H9 (cell line): ENCODE results near the gene CPB2. TPM values are rescaled to one million over a fixed set of nuclear protein-coding genes. Genes with fewer than 3 reads are reported as not detected.

ENCODE experiments used
- DNase-seq: peaks from one replicate; pipeline ENCODE4 v3.0.0-alpha.2; 2017
- H2AFZ ChIP-seq: one replicate; pipeline ENCODE4 v1.6.1; 2013; ENCODE audit warnings: mild to moderate bottlenecking, low read length, control low read depth, moderate library complexity
- H2AK5ac ChIP-seq: 2 replicates; pipeline ENCODE4 v1.6.1; 2013; ENCODE audit warnings: low read length, control low read depth, mixed read lengths; ENCODE audit not compliant: insufficient read length
- H2BK120ac ChIP-seq: one replicate; pipeline ENCODE4 v1.6.1; 2013; ENCODE audit warnings: low read depth, mild to moderate bottlenecking, low read length, control low read depth, inconsistent platforms; ENCODE audit not compliant: poor library complexity, severe bottlenecking
- H2BK12ac ChIP-seq: 2 replicates; pipeline ENCODE4 v1.6.1; 2013; ENCODE audit warnings: low read length, control low read depth, mixed read lengths, low read depth; ENCODE audit not compliant: insufficient read length
- H2BK15ac ChIP-seq: 2 replicates; pipeline ENCODE4 v1.6.1; 2013; ENCODE audit warnings: low read depth, low read length, control low read depth
- H2BK20ac ChIP-seq: one replicate; pipeline ENCODE4 v1.6.1; 2013; ENCODE audit warnings: low read depth, mild to moderate bottlenecking, low read length, control low read depth, inconsistent platforms; ENCODE audit not compliant: poor library complexity, severe bottlenecking
- H2BK5ac ChIP-seq: 2 replicates; pipeline ENCODE4 v1.6.1; 2013; ENCODE audit warnings: low read length, control low read depth, mixed read lengths; ENCODE audit not compliant: insufficient read length
- H3K14ac ChIP-seq: 2 replicates; pipeline ENCODE4 v1.6.1; 2013; ENCODE audit warnings: low read length, control low read depth; ENCODE audit not compliant: insufficient read depth
- H3K18ac ChIP-seq: 2 replicates; pipeline ENCODE4 v1.6.1; 2013; ENCODE audit warnings: low read depth, mild to moderate bottlenecking, mixed read lengths, low read length, control low read depth; ENCODE audit not compliant: insufficient read length
- H3K23ac ChIP-seq: 2 replicates; pipeline ENCODE4 v1.6.1; 2013; ENCODE audit warnings: low read length, control low read depth, mixed read lengths, low read depth; ENCODE audit not compliant: insufficient read length
- H3K23me2 ChIP-seq: 2 replicates; pipeline ENCODE4 v1.6.1; 2013; ENCODE audit warnings: low read depth, mild to moderate bottlenecking, mixed read lengths, low read length, control low read depth; ENCODE audit not compliant: insufficient read length, poor library complexity, severe bottlenecking
- H3K27ac ChIP-seq: 2 replicates; pipeline ENCODE4 v1.5.1; 2013; ENCODE audit warnings: low read length, control low read depth, mixed read lengths, low read depth; ENCODE audit not compliant: insufficient read length
- H3K27me3 ChIP-seq: 2 replicates; pipeline ENCODE4 v1.6.1; 2013; ENCODE audit warnings: low read length, control low read depth, inconsistent platforms; ENCODE audit not compliant: insufficient read depth
- H3K4ac ChIP-seq: 2 replicates; pipeline ENCODE4 v1.6.1; 2013; ENCODE audit warnings: low read depth, mild to moderate bottlenecking, control low read depth, inconsistent platforms, low read length, moderate library complexity
- H3K4me1 ChIP-seq: 2 replicates; pipeline ENCODE4 v1.6.1; 2013; ENCODE audit warnings: low read length, control low read depth, inconsistent platforms; ENCODE audit not compliant: insufficient read depth
- H3K4me2 ChIP-seq: 2 replicates; pipeline ENCODE4 v1.6.1; 2013; ENCODE audit warnings: low read length, control low read depth, mixed read lengths; ENCODE audit not compliant: insufficient read length, insufficient read depth
- H3K56ac ChIP-seq: 2 replicates; pipeline ENCODE4 v1.6.1; 2013; ENCODE audit warnings: low read depth, mild to moderate bottlenecking, mixed read lengths, low read length, control low read depth; ENCODE audit not compliant: insufficient read length
- H3K79me1 ChIP-seq: 2 replicates; pipeline ENCODE4 v1.6.1; 2013; ENCODE audit warnings: low read depth, mild to moderate bottlenecking, moderate library complexity, low read length, control low read depth, inconsistent platforms; ENCODE audit not compliant: insufficient read depth, poor library complexity, severe bottlenecking
- H3K79me2 ChIP-seq: 2 replicates; pipeline ENCODE4 v1.6.1; 2013; ENCODE audit warnings: low read length, control low read depth, inconsistent platforms; ENCODE audit not compliant: insufficient read depth
- H3K9ac ChIP-seq: 2 replicates; pipeline ENCODE4 v1.6.1; 2013; ENCODE audit warnings: low read length, control low read depth, mixed read lengths; ENCODE audit not compliant: insufficient read length; ENCODE audit errors: extremely low read depth
- H3K9me3 ChIP-seq: one replicate; pipeline ENCODE4 v1.6.1; 2013; ENCODE audit warnings: low read depth, low read length, inconsistent platforms; ENCODE audit not compliant: control insufficient read depth
- H3T11ph ChIP-seq: one replicate; pipeline ENCODE4 v1.6.1; 2013; ENCODE audit warnings: mild to moderate bottlenecking, low read length, control low read depth, inconsistent platforms
- H4K20me1 ChIP-seq: one replicate; pipeline ENCODE4 v1.6.1; 2013; ENCODE audit not compliant: control insufficient read depth, insufficient read length, insufficient read depth
- H4K5ac ChIP-seq: 2 replicates; pipeline ENCODE4 v1.6.1; 2013; ENCODE audit warnings: low read depth, mild to moderate bottlenecking, mixed read lengths, low read length, control low read depth; ENCODE audit not compliant: insufficient read length
- H4K8ac ChIP-seq: replicated peaks from 2 replicates; pipeline ENCODE4 v1.6.1; 2013; ENCODE audit warnings: low read length, control low read depth, mixed read lengths, low read depth; ENCODE audit not compliant: insufficient read length
- H4K91ac ChIP-seq: 2 replicates; pipeline ENCODE4 v1.6.1; 2013; ENCODE audit warnings: low read depth, mild to moderate bottlenecking, moderate library complexity, mixed read lengths, low read length, control low read depth; ENCODE audit not compliant: insufficient read length
- H3K27ac Mint-ChIP-seq, 3 experiments: 2 replicates in 2 of 3; 3 replicates in 1 of 3; pipeline ENCODE4 v1.8.0; 2020 to 2021; ENCODE audit warnings: mixed read lengths in 3 of 3, mild to moderate bottlenecking in 1 of 3, moderate library complexity in 1 of 3
- H3K27me3 Mint-ChIP-seq: 2 replicates; pipeline ENCODE4 v1.8.0; 2021; ENCODE audit warnings: low read depth, mild to moderate bottlenecking, moderate library complexity, mixed read lengths
- H3K36me3 Mint-ChIP-seq, 3 experiments: 2 replicates in 2 of 3; 3 replicates in 1 of 3; pipeline ENCODE4 v1.8.0; 2020 to 2021; ENCODE audit warnings: low read depth in 3 of 3, mixed read lengths in 3 of 3; ENCODE audit not compliant: insufficient read depth in 1 of 3
- H3K4me1 Mint-ChIP-seq, 2 experiments: 2 replicates each; pipeline ENCODE4 v1.8.0; 2020; ENCODE audit warnings: mixed read lengths in 2 of 2
- H3K4me3 Mint-ChIP-seq, 2 experiments: 2 replicates in 1 of 2; 3 replicates in 1 of 2; pipeline ENCODE4 v1.8.0; 2020 to 2021; ENCODE audit warnings: mild to moderate bottlenecking in 2 of 2, mixed read lengths in 2 of 2, moderate library complexity in 1 of 2
- H3K9me3 Mint-ChIP-seq, 2 experiments: 2 replicates in 1 of 2; 3 replicates in 1 of 2; pipeline ENCODE4 v1.8.0; 2020; ENCODE audit warnings: mild to moderate bottlenecking in 2 of 2, mixed read lengths in 2 of 2, moderate library complexity in 1 of 2
- CTCF ChIP-seq: fragments of 200-600 bp; sonication (generic); conservative IDR thresholded peaks from 3 replicates; pipeline ENCODE4 v1.8.0; 2021; ENCODE audit warnings: antibody characterized with exemption, mild to moderate bottlenecking
- total RNA-seq: library from RNA; stranded (reverse); gene quantifications from 2 replicates; pipeline ENCODE4 v1.2.1, GENCODE V29; 2021

Gene CPB2
- total RNA-seq, 1 experiment from 2014 or later: not detected

- Histone ChIP-seq H3K56ac (no peak overlapping the region), H3T11ph (no peak overlapping the region), H2AFZ (no peak overlapping the region), H3K9me3 (no peaks in the 10 kb centered on the region), H4K8ac (no peak overlapping the region), H3K4ac (no peak overlapping the region), H3K27me3 (no peaks in the 10 kb centered on the region), H3K23me2 (no peaks in the 10 kb centered on the region), H3K79me1 (no peaks in the 10 kb centered on the region), H2BK5ac (no peak overlapping the region), H4K20me1 (no peaks in the 10 kb centered on the region), H2BK20ac (no peak overlapping the region), H3K14ac (no peak overlapping the region), H2BK15ac (no peak overlapping the region), H4K5ac (no peak overlapping the region), H3K9ac (no peak overlapping the region), H3K27ac (no peak overlapping the region), H3K23ac (no peak overlapping the region), H3K4me2 (no peak overlapping the region), H4K91ac (no peak overlapping the region), H3K79me2 (no peaks in the 10 kb centered on the region), H3K4me1 (no peaks in the 10 kb centered on the region), H3K18ac (no peak overlapping the region), H2BK12ac (no peak overlapping the region), H2BK120ac (no peak overlapping the region), H2AK5ac (no peak overlapping the region)
- Mint-ChIP-seq H3K27ac (no peak overlapping the region), H3K36me3 (no peaks in the 10 kb centered on the region), H3K4me1 (no peaks in the 10 kb centered on the region), H3K27me3 (no peaks in the 10 kb centered on the region; the same call in 1 of the 2 replicates), H3K4me3 (no peak overlapping the region), H3K9me3 (no peaks in the 10 kb centered on the region)
- no peak for DNase-seq
- TF ChIP-seq CTCF: no peak
These were observed 45.4 kb downstream of the CPB2 start for GRCh38 chr13:46059405-46059804.
